KMS-11 (cell line): ENCODE results near the gene ZDHHC20.

ENCODE experiments used
- H2AFZ ChIP-seq: fragments of 200-600 bp; sonication (generic); 2 replicates; pipeline ENCODE4 v1.6.1; 2016; ENCODE audit warnings: antibody characterized with exemption, mixed run types, low read depth
- H3K27ac ChIP-seq: fragments of 200-600 bp; sonication (generic); 2 replicates; pipeline ENCODE4 v1.6.1; 2016; ENCODE audit warnings: mild to moderate bottlenecking, mixed run types
- H3K27me3 ChIP-seq: fragments of 200-600 bp; sonication (generic); 2 replicates; pipeline ENCODE4 v1.6.1; 2017; ENCODE audit warnings: mild to moderate bottlenecking, low read depth, mixed run types, moderate library complexity; ENCODE audit not compliant: insufficient read depth
- H3K36me3 ChIP-seq: fragments of 200-600 bp; sonication (generic); 2 replicates; pipeline ENCODE4 v1.6.1; 2017; ENCODE audit warnings: mild to moderate bottlenecking, mixed run types; ENCODE audit not compliant: insufficient read depth
- H3K4me1 ChIP-seq: fragments of 200-600 bp; sonication (generic); 2 replicates; pipeline ENCODE4 v1.6.1; 2016; ENCODE audit warnings: mild to moderate bottlenecking, low read depth, mixed run types; ENCODE audit not compliant: poor library complexity, severe bottlenecking
- H3K4me2 ChIP-seq: fragments of 200-600 bp; sonication (generic); 2 replicates; pipeline ENCODE4 v1.7.0; 2016; ENCODE audit warnings: mild to moderate bottlenecking, mixed run types
- H3K4me3 ChIP-seq: fragments of 200-600 bp; sonication (generic); IDR thresholded peaks from 2 replicates; pipeline ENCODE4 v1.6.1; 2017; ENCODE audit warnings: low read depth, low read length, mixed read lengths; ENCODE audit not compliant: insufficient read depth
- H3K79me2 ChIP-seq: fragments of 200-600 bp; sonication (generic); 2 replicates; pipeline ENCODE4 v1.6.1; 2016; ENCODE audit warnings: low read depth, mixed run types; ENCODE audit not compliant: insufficient read depth
- H3K9ac ChIP-seq: fragments of 200-600 bp; sonication (generic); 2 replicates; pipeline ENCODE4 v1.6.1; 2016; ENCODE audit warnings: mild to moderate bottlenecking, mixed run types
- H4K20me1 ChIP-seq: fragments of 200-600 bp; sonication (generic); 2 replicates; pipeline ENCODE4 v1.6.1; 2016; ENCODE audit warnings: mild to moderate bottlenecking, mixed run types; ENCODE audit not compliant: insufficient read depth
- TF ChIP-seq, protein P1 (sequence below): fragments of 200-600 bp; sonication (generic); conservative IDR thresholded peaks from 2 replicates; pipeline ENCODE4 v1.6.1; 2017; ENCODE audit warnings: low read depth, mild to moderate bottlenecking, antibody characterized with exemption, low read length, moderate library complexity, mixed read lengths

Gene ZDHHC20

DNA sequence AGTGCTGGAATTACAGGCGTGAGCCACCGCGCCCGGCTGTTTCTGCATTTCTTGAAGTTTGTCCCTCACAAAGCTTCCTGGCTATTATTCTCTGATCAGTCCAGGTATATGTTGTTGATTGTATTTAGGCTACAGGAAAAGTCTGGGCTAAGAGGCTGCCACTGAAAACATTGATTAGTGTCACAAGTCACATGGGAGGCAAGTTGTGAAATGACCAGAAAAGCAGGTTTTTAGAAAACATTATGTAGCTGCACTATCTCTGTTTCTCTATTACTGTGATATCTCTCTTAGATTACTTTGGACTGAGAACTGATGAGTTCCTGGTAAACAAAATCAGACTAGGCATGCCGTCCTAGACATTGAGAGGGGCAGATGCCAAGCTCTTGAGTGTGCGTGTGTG is 16.0 kb upstream of the ZDHHC20 start:
- TF ChIP-seq, protein P1, sequence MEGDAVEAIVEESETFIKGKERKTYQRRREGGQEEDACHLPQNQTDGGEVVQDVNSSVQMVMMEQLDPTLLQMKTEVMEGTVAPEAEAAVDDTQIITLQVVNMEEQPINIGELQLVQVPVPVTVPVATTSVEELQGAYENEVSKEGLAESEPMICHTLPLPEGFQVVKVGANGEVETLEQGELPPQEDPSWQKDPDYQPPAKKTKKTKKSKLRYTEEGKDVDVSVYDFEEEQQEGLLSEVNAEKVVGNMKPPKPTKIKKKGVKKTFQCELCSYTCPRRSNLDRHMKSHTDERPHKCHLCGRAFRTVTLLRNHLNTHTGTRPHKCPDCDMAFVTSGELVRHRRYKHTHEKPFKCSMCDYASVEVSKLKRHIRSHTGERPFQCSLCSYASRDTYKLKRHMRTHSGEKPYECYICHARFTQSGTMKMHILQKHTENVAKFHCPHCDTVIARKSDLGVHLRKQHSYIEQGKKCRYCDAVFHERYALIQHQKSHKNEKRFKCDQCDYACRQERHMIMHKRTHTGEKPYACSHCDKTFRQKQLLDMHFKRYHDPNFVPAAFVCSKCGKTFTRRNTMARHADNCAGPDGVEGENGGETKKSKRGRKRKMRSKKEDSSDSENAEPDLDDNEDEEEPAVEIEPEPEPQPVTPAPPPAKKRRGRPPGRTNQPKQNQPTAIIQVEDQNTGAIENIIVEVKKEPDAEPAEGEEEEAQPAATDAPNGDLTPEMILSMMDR: no peak
- Histone ChIP-seq H2AFZ (no peak overlapping the region), H3K27ac (no peak overlapping the region), H3K4me1 (no peaks in the 10 kb centered on the region), H3K9ac (no peak overlapping the region), H3K27me3 (no peaks in the 10 kb centered on the region), H3K79me2 (no peaks in the 10 kb centered on the region), H3K4me2 (no peak overlapping the region), H3K36me3 (no peaks in the 10 kb centered on the region), H4K20me1 (no peaks in the 10 kb centered on the region), H3K4me3 (no peak overlapping the region)

GRCh38 chr13:21470785-21471184 is 11.7 kb upstream of the ZDHHC20 start:
- no peaks in the 10 kb centered on the region for H3K4me1 ChIP-seq
- H3K27me3 ChIP-seq: no peaks in the 10 kb centered on the region
- H2AFZ ChIP-seq: no peak overlapping the region
- no peak overlapping the region for H3K4me2 ChIP-seq
- no peaks in the 10 kb centered on the region for H4K20me1 ChIP-seq
- no peaks in the 10 kb centered on the region for H3K36me3 ChIP-seq
- H3K9ac ChIP-seq: no peak overlapping the region
- H3K79me2 ChIP-seq: no peaks in the 10 kb centered on the region
- no peak overlapping the region for H3K4me3 ChIP-seq
- no peak overlapping the region for H3K27ac ChIP-seq
- TF ChIP-seq, protein P1: no peak

GRCh38 chr13:21466527-21466926 is 7.4 kb upstream of the ZDHHC20 start:
- Histone ChIP-seq H4K20me1 (no peaks in the 10 kb centered on the region), H3K4me1 (no peaks in the 10 kb centered on the region), H2AFZ (no peak overlapping the region), H3K79me2 (no peaks in the 10 kb centered on the region), H3K27ac (no peak overlapping the region), H3K9ac (no peak overlapping the region), H3K4me3 (no peak overlapping the region), H3K27me3 (no peaks in the 10 kb centered on the region), H3K4me2 (no peak overlapping the region), H3K36me3 (no peaks in the 10 kb centered on the region)
- TF ChIP-seq, protein P1: no peak

DNA sequence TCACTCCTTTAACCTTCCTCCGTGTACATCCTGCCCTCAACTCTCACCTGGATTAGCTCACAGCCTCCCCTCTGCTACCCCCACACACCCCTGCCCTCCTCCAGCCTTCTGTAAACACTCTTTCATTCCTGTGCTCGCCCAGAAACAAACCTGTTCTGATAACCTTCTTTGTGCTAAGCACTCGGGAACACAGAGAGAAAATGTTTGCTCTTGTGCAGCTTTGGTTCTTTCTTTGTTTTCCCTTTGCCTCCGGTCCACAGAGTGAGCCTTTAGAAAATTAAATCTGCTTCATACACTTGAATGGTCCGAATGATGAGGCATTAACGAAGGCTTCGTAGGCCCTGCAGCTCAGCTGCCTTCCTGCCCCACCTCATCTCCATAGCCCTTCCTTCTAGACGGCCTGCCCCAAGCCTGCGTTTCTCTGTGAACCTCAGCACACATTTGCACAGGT is 6.6 kb upstream of the ZDHHC20 start:
- Histone ChIP-seq H3K79me2 (no peaks in the 10 kb centered on the region), H3K4me1 (no peaks in the 10 kb centered on the region), H2AFZ (no peak overlapping the region)

More for the DNA sequence above, 6.6 kb upstream of the ZDHHC20 start:
- Histone ChIP-seq H4K20me1 (no peaks in the 10 kb centered on the region), H3K27ac (no peak overlapping the region), H3K4me3 (no peak overlapping the region), H3K36me3 (no peaks in the 10 kb centered on the region), H3K27me3 (no peaks in the 10 kb centered on the region), H3K9ac (no peak overlapping the region), H3K4me2 (no peak overlapping the region)
- TF ChIP-seq, protein P1: no peak
